ENCODE results near the gene MAP3K20.
A peak's percentile ranks its signal among the peaks of the same experiment; 100 is the strongest.
"Not testable (repeated sequence)": the region's sequence is repeated elsewhere in the genome, so short reads cannot be mapped to it uniquely, and the experiment has no call there.

MAP3K20 gene

GRCh38 chr2:173075781-173076580, at the start of gene MAP3K20:
Gene MAP3K20 (plus strand): TSS chr2:173075846. CDS start chr2:173091032, 15,186 bp downstream.
- peak; percentile 43 for DNase-seq

GRCh38 chr2:173026479-173026878, 49.2 kb upstream of the MAP3K20 start:
- DNase-seq, result no peak

DNA sequence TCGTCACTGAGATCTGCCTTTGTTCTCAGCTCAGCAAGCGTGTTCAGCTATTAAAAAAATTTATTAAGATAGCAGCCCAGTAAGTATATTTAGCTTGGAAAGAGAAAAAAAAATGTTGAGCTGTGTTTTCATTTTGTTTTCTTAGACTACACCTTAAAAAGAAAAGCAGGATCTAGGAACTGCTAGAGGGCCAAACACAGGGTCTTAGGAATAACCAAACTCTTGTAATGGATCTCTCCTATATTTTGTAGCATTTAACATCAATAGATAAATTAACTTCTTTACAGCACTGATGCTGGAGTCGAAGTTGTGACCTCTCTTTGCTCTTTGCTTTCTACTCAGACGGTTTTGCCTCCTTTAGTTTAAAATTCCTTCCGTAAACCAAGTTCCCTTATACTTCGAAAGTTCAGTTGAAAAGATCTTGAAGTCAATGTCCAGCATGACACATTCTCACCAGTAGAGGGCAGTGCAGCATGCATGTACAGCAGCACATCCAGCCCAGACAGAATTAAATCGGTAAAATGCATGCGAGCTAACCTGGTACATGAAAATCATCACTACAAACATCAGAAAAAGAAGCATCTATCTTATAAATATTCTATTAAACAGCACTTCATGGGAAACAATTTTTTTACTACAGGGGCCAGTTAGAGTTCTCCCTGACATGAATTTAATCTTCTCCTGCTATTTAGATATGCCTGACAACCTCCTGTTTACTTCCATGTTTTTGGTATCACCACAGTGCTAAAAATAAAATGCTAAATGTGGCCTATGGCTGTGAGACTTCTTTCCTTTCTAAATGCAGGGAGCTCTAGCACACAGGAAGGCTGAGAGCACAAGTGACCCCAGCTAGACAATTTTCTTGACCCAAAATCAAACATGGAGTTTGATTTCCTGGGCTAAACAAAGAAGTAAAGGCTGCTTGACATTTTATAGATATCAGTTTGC, 48.2 kb upstream of the MAP3K20 start:
- DNase-seq, result peak; percentile 38

GRCh38 chr2:173028141-173028540, 47.5 kb upstream of the MAP3K20 start:
- no peak for DNase-seq

- no peak for DNase-seq
Measured at GRCh38 chr2:173028671-173029070, 47.0 kb upstream of the MAP3K20 start.

DNA sequence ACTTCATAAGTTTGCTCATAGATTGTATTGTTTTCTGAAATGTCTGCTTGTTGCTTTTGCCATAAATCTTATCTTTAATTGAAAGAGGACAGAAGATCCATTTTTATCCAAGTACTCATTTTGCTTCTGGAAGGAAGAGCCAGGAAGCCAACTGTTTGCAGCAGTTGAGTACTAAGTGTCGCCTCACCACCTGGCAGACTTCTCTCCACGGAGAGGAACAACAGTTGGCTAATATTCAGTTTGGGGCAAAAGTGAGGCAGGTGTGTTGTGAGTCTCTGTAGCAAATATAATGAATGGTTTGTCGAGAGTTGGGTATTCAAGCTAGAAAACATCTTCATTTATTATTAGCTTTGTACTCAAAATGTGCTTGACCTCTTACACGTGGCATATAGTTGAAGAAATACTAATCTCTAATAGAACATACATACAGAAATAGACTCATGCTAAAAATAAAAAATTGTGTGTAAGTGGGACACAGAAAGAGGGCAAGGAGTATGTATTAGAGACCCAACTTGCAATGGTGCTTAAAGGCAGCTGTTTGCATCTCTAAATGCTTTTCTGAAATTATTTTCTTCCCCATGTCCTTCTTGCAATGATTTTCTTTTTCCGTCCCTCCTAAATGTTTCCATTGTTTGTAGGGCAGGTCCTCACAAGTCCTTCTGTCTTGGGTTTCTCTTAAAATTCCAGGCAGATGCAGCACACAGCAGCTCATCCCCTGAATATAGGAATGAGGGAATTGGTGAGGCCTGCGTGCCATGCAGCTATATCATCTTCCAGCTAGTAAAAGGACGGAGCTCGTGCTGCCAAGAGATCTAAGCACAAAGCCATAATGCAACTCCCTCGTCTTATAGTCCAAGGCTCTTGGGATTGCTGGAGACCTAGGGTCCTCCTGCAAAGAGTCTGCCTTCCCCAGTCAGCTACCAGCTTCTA, 44.8 kb upstream of the MAP3K20 start:
- DNase-seq, result no peak

- DNase-seq, result no peak
Measured at GRCh38 chr2:173032032-173032431, 43.6 kb upstream of the MAP3K20 start.

DNA sequence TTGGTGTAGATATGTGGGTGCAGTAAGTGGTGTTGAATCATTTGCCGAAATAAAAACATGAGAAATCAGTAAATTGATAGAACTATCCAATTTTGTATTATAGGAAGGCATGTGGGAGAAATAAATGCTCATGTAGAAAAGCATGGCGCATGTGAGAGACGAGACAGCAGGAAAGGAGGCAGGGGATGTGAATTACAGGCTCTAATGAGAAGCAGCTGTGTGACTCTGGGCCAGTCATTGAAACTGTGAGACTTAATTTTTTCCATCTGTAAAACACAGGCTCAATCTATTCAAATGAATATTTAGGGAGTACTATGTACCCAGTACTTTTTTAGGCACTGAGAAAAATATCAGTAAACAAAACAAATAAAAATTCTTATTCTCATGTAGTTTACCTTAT, 42.6 kb upstream of the MAP3K20 start:
- DNase-seq, result no peak

- no peak for DNase-seq
Measured at GRCh38 chr2:173034143-173034542, 41.5 kb upstream of the MAP3K20 start.

- DNase-seq, result no peak
Measured at GRCh38 chr2:173037245-173038120, 38.2 kb upstream of the MAP3K20 start.

DNA sequence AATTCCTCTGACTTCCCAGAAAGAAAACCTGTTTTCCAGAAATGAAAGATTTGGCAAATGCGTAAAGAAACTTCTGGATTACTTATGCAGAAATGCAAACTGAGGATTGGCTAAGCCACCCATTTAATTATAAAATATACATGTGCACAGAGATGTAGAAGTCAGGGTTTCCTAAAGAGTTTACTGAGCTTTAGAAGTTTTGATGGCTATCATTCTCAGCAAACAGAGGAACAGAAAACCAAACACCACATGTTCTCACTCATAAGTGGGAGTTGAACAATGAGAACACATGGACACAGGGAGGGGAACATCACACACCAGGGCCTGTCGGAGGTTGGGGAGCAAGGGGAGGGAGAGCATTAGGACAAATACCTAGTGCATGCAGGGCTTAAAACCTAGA, 37.4 kb upstream of the MAP3K20 start:
- not testable (repeated sequence) for DNase-seq

DNA sequence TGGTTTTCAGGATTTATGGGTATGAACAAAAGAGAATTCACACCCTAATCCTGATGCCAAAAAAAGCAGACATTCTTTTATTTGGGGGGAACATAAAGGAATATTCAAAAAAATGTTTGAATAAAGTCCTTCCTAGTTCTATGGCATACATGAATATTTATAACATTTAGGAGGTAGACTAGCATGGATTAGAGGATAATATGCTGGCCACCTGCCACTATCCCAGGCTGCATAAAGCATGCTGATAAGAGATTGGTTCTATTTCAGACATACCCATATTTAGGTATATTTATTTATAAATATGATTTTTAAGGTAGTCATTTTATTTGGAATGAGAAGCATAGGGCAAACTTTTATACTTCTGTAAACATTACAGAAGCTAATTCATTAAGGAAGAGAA, 34.9 kb upstream of the MAP3K20 start:
- DNase-seq, result no peak

DNA sequence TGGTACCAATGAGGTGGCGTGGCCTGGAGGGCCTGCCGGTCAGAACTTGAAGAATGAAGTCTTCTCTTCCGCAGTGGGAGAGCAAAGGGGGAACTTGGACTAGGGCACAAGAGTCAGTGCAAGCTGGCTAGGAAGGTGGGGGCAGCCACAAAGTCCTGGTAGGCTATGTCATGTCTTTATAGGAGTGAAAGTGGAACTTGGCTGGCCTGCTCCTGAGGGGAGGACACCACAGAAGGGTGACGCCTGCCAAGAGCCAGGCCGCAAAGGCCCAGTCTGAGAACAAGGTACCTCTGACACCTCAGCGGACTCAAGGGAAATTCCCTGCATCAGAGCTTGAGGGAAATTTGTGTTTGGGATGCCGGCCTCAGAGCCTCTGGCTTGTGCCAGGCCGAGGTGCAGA, 32.2 kb upstream of the MAP3K20 start:
- DNase-seq, result no peak

- DNase-seq, result no peak
Measured at GRCh38 chr2:173043897-173044519, 31.6 kb upstream of the MAP3K20 start.

DNA sequence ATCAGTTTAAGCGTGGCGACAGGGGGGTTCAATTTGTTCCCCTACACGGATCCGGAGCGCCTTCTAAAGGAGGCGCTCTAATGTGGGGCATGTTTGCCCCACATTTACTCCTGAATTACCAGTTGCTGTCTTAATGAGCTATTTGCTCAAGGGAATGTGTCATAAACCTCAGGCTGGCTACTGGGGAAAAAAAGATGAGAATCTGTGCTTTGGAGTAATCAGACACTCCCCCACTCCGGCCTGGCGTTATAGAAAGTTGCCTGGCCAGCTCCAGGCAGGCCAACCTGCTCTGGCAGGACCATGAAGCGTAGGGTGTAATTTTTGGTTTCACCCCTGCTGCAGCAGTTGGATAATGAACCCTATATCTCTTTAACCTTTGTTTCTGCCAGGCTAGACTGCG, 31.0 kb upstream of the MAP3K20 start:
- no peak for DNase-seq

DNA sequence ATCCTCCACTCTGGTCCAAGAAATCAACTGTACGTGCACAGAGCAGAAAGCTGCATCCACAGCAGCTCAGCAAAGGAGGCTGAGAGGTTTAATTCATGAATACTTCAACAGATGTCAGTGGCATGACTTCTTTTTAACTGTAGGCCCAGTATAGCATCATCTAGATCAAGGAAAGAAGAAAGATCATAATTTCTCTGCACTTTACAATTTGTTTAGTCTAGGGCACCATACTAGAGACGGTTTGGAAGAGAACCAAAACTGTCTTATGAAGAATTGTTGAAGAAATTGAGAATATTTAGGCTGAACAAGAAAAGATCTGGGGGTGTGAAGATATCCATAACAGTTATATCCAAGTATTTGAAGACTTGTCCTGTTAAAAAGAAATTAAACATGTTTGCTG, 30.5 kb upstream of the MAP3K20 start:
- DNase-seq, result no peak

GRCh38 chr2:173048522-173048896, 27.1 kb upstream of the MAP3K20 start:
- DNase-seq, result no peak

GRCh38 chr2:173048897-173049661, 26.6 kb upstream of the MAP3K20 start:
- DNase-seq, result no peak

DNA sequence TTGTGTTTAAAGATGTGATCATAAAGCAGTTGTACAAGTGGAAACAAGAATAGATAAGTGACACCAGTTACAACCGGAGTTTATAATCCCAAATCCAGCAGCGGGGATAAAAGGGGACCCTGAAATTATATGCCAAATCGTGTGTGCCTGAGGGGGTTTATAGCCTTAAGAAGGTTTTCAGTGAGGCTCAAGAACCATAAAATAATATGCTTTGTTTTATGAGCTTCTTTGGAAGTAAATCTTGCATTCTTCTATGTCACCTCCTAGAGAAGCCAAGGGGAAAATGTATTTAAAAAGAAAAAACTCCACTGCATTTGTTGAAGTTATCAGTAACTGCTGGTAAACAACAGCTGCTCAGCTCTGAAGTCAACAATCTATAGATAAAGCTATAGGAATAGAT, 25.8 kb upstream of the MAP3K20 start:
- no peak for DNase-seq

DNA sequence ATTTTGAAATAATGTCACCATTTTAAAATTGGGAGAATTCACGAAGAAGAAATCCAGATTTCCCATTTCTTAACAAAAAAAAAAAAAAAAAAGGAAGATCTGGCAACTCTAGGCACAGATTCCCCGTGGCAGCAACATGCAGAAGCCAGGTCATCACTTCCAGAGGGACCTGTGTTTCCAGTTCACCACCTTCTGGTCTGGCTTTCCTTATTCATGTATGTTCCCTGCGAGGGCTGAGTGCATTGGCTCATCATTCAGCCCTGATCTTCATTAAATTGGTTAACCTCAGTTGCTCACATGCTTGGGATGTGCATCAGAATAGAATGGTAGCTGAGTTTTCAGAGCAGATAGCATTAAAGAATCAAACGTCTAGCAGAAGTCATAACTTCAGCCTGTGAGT, 25.0 kb upstream of the MAP3K20 start:
- DNase-seq, result no peak
